Measurements from ENCODE around the gene CT47A1.
"Not testable (repeated sequence)": the region's sequence is repeated elsewhere in the genome, so short reads cannot be mapped to it uniquely, and the experiment has no call there.

CT47A1 gene

DNA sequence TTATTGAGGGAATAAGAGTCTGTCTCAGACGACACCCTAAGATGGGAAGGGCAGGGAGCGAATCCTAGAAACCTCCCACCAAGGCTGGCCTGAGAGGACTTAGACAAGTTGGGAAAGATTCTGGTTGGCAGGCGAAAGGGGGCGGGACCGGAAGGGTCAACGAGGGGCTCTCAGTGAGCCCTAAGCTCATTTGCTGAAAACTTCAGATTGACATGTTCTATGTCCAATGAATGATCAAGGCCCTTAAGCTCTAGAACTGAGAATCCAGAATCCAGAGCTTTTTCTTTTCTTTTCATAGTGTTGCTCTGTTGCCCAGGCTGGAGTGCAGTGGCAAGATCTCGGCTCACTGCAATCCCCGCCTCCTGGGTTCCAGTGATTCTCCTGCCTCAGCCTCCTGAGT is at the start of gene CT47A1:
Gene CT47A1 (minus strand): TSS at position 101 of the 400 bp plus-strand sequence. CDS start 231 bp downstream, outside the sequence.
- not testable (repeated sequence) for DNase-seq

DNA sequence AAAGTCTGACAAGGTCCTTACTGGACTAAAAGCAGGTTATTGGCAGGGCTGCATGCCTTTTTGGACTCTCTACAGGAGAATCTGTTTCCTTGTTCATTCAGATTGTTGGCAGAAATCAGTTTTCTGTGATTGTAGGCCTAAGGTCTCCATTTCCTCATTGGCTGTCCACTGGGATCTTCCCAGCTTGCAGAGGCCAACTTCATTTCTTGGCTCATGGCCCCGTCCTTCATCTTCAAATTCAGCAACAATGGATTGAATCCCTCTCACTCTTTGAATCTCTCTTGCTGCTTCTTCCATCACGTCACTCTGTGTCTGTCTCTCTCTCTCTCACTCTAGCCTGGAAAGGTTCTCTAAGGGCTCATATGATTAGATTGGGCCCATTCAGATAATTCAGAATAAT is 47.0 kb upstream of the CT47A1 start:
- no peak for DNase-seq

DNA sequence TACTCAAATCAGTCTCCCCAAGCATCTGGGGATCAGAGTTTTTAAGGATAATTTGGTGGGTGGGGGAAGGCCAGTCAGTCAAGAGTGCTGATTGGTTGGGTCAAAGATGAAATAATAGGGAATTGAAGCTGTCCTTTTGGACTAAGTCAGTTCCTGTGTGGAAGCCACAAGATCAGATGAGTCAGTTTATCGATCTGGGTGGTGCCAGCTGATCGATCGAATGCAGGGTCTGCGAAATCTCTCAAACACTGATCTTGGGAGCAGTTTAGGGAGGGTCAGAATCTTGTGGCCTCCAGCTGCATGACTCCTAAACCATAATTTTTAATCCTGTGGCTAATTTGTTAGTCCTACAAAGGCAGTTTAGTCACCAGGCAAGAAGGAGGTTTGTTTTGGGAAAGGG is 44.5 kb upstream of the CT47A1 start:
- DNase-seq, result no peak

DNA sequence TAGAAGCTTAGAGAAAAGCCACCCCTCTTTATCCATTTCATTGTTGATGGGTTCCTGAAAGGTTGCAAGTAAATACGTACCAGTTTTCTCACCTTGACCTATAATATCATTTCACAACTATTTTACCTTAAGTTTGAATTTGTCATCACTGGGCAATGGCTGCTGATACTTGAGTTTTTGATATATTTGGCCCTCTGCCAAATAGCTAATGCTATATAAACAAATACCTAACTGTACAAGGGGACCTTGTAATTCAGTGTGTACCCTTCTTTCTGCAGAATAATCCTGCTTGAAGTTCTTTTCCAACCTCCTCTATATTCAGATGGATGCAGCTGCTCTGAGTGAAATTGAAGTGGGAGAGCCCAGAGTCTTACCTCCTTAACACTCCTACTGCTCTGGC is 42.9 kb upstream of the CT47A1 start:
- DNase-seq, result no peak

DNA sequence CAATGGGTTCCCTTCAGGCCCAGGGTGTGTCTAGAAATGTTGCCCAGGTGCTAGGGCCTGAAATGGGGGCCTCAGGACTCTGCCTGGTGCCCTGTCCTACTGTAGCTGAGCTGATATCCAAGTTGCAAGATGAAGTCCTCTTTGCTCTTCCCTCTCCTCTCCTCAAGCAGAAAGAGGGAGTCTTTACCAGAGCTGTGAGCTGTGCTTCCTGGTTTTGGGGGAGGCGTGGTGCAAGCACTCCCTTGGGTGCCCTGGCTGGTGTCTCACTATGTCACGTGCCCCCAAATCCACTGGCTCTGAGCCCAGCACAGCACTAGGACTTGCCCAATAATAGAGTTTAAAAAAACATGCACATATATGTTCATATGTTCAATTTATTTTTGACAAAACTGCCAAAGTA is 29.3 kb upstream of the CT47A1 start:
- no peak for DNase-seq

DNA sequence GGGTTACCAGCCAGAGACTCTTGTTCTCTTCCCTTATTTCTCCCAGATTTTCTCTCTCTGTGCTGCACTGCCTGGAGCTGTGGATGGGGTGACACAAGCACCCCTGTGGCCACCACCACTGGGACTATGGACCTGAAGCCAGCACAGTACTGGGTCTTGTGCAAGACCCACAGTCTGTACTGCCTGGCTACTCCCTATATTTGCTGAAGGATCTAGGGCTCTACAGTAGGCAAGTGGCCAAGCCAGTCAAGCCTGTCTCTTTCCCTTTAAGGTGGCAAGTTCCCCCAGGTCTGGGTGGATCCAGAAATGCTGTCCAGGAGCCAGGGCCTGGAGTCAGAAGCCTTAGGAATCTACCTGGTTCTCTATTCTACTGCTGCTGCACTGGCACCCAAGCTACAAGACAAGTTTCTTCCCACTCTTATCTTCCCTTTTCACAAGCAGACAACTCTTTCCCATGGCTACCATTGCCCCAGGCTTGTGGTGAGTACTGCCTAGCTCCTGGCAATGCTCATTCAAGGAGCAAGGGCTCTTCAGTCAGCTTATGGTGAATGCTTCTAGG is 28.4 kb upstream of the CT47A1 start:
- no peak for DNase-seq

DNA sequence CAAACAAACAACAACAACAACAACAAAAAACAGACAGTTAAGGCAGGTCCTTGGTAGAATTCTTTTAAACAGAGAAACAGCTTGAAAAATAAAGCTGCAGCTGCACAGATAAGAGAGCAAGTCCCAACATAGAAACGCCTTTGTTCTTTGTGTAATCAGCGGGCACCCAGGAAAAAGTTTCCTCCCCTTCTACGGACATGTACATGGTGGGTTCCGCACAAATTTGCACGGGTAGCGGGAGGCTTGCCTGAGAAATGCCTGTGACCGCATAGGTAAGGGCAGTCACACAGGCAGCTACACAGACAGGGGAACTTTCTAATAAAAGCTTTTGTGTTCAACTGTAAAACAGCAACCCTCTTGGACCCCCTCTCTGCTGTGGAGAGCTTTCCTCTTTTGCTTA is 25.7 kb upstream of the CT47A1 start:
- no peak for DNase-seq

DNA sequence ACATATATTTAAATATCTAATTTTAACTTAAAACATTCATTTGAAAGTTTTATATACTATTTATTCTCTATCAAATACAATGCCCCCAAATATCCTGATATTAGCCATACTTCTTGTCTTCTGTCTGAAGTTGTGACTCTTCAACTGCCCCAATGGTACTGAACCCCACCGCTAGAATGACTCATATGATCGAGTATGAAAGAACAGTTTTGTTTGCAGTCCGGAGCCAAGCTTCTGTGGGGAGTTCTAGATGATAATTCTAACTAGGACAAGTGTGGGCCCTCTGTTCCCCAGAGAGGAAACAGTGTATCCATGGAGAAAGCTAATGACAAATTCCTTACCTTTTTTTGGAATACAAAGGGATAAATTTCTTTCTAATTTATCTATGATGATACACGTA is 24.7 kb upstream of the CT47A1 start:
- DNase-seq, result no peak

DNA sequence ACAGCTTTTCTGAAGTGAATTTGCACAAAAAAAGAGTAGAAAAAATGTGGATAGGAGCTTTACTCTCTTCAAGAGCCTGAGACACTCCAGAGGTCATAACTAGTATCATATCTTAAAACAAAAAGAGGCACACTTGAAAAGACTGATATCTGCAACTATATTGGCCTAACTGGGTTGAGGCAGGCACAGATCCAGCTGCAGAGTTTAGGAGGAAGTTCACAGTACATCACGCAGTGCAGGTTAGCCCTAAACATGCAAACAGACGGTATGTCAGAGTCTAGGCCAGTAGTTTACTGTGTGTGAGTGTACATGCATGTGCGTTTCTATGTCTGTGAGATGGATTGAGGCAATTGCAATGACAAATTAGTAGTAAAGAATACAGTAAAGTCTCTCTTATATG is 24.2 kb upstream of the CT47A1 start:
- DNase-seq, result no peak

DNA sequence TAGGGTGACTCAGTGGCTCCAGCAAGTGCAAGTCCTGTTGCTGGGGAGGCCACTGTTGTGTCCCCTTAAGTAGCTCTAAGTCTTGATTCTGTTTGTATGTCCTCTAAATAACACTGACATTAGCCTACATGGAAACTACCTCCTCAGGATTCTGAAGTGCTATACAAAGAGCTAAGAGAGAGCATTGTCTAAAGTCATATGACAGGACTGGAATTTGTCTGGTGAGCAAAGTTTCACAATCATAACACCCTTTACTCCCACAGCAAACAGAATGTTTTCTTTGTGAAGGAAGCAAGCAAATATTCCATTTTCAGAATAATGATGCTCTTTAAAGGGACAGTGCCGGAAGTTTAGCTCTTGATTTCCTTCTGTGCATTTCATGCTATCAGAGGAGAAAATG is 23.4 kb upstream of the CT47A1 start:
- DNase-seq, result no peak

DNA sequence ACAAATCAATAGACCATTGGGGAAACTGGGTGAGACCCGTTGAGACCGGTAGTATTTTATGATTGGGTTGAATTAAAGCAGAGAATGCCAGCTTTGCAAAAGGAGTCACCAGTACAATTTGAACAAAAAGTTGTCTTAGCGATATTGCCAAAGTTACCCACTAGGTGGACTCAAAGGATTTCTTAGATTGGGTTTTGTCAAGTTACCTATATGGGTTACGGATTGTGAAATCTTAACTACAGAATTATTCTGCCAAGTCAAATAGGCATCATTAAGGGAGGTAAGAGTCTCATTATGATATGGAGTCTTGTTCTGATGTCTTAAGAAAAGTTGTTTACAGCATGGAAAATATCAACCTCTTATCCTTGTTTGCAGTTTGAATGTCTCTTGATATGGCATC is 15.0 kb upstream of the CT47A1 start:
- DNase-seq, result no peak

DNA sequence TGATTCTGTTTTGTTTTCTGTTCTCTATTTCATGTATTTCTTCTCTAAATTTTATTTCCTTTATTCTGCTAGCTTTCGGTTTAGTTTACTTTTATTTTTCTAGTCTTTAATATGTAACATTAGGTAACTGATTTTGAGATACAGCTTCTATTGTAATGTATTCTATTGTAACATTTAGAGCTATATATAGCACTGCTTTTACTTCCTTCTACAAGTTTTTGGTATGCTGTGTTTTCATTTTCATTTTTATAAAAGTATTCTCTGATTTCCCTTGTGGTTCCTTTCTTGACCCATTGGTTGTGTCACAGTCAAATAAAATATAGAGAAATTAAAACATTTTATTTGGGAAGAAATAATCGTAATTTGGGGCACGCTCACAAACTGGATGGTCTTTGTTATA is 13.9 kb upstream of the CT47A1 start:
- no peak for DNase-seq

DNA sequence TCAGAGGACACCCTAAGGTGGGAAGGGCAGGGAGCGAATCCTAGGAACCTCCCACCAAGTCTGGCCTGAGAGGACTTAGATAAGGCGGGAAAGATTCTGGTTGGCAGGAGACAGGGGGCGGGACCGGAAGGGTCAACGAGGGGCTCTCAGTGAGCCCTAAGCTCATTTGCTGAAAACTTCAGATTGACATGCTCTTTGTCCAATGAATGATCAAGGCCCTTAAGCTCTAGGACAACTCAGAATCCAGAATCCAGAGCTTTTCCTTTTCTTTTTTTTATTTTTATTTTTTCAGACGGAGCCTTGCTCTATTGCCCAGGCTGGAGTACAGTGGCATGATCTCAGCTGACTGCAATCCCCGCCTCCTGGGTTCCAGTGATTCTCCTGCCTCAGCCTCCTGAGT is 29.1 kb downstream of the CT47A1 start, which contains the start of gene CT47A7:
Gene CT47A7 (minus strand): TSS at position 101 of the 400 bp plus-strand sequence. CDS start 255 bp downstream, outside the sequence.
- not testable (repeated sequence) for DNase-seq

Data from NCI-H146 (cell line).